Naive thymus-derived CD4-positive, alpha-beta T cell (primary cell): ENCODE measurements around the gene MPI. TPM values are rescaled to one million over a fixed set of nuclear protein-coding genes. Genes with fewer than 3 reads are reported as not detected.

Source experiments
- ATAC-seq: fragments of 150-1000 bp; cut with Tn5 transposase; 2 replicates; pipeline ENCODE4 v1.10.0; 2021; ENCODE audit warnings: mild to moderate bottlenecking, moderate library complexity
- CTCF ChIA-PET: fragments of 350-600 bp; sonication (Branson Sonifier 250); formaldehyde crosslinking; loops from one replicate; lab custom pipeline; 2021; ENCODE audit warnings: antibody characterized with exemption; lab: Charles Lee
- POLR2A ChIA-PET: fragments of 350-600 bp; sonication (Branson Sonifier 250); formaldehyde crosslinking; loops from one replicate; lab custom pipeline; 2021; ENCODE audit warnings: antibody characterized with exemption, inconsistent platforms; lab: Charles Lee
- DNase-seq, 9 donors: peaks; one replicate each; pipeline versions ENCODE4 v3.0.0 to v3.0.0-alpha.2; 2020 to 2022; ENCODE audit warnings: mixed read lengths in 1 of 9
- H3K27ac ChIP-seq: one replicate; pipeline ENCODE4 v1.7.0; 2013; ENCODE audit warnings: mild to moderate bottlenecking, low read depth, low read length, moderate library complexity
- H3K27me3 ChIP-seq, 2 donors: one replicate each; pipeline ENCODE4 v1.7.0; 2013; ENCODE audit warnings: low read length in 2 of 2, mild to moderate bottlenecking in 2 of 2, moderate library complexity in 2 of 2; ENCODE audit not compliant: control insufficient read depth in 2 of 2, insufficient read depth in 2 of 2
- H3K36me3 ChIP-seq, 3 experiments: 1 replicate in 2 of 3; 2 replicates in 1 of 3; pipeline ENCODE4 v1.7.0; 2013; ENCODE audit warnings: low read length in 3 of 3, mild to moderate bottlenecking in 3 of 3, moderate library complexity in 1 of 3; ENCODE audit not compliant: insufficient read depth in 3 of 3, control insufficient read depth in 2 of 3
- H3K4me1 ChIP-seq, 2 donors: one replicate each; pipeline ENCODE4 v1.7.0; 2013; ENCODE audit warnings: low read length in 2 of 2, mild to moderate bottlenecking in 2 of 2, moderate library complexity in 1 of 2; ENCODE audit not compliant: control insufficient read depth in 2 of 2, insufficient read depth in 2 of 2
- H3K4me3 ChIP-seq: 2 replicates; pipeline ENCODE4 v1.7.0; 2013; ENCODE audit warnings: mild to moderate bottlenecking, low read length
- H3K9me3 ChIP-seq, 3 experiments: 1 replicate in 2 of 3; 2 replicates in 1 of 3; pipeline ENCODE4 v1.7.0; 2013; ENCODE audit warnings: low read length in 3 of 3; ENCODE audit not compliant: control insufficient read depth in 2 of 3
- H3K27ac Mint-ChIP-seq, 9 donors: one replicate each; pipeline ENCODE4 v1.8.0; 2020 to 2022; ENCODE audit warnings: mixed read lengths in 9 of 9, mild to moderate bottlenecking in 8 of 9, moderate library complexity in 5 of 9, inconsistent platforms in 2 of 9
- H3K27me3 Mint-ChIP-seq, 5 donors: one replicate each; pipeline ENCODE4 v1.8.0; 2021 to 2022; ENCODE audit warnings: mixed read lengths in 5 of 5, mild to moderate bottlenecking in 1 of 5
- H3K36me3 Mint-ChIP-seq, 5 donors: one replicate each; pipeline ENCODE4 v1.8.0; 2020 to 2022; ENCODE audit warnings: mixed read lengths in 5 of 5, mild to moderate bottlenecking in 3 of 5, inconsistent platforms in 1 of 5
- H3K4me1 Mint-ChIP-seq, 7 donors: one replicate each; pipeline ENCODE4 v1.8.0; 2020 to 2022; ENCODE audit warnings: mixed read lengths in 7 of 7, mild to moderate bottlenecking in 3 of 7, inconsistent platforms in 1 of 7
- H3K4me3 Mint-ChIP-seq, 10 donors: one replicate each; pipeline ENCODE4 v1.8.0; 2020 to 2022; ENCODE audit warnings: mild to moderate bottlenecking in 10 of 10, mixed read lengths in 10 of 10, moderate library complexity in 6 of 10, inconsistent platforms in 2 of 10
- H3K9me3 Mint-ChIP-seq, 11 donors: one replicate each; pipeline ENCODE4 v1.8.0; 2020 to 2022; ENCODE audit warnings: mixed read lengths in 11 of 11, mild to moderate bottlenecking in 4 of 11, inconsistent platforms in 1 of 11, moderate library complexity in 1 of 11
- intact Hi-C, 2 donors: fragments of 100-400 bp; cut with micrococcal nuclease; formaldehyde crosslinking; loops; one replicate each; pipeline ENCODE4 v1.15.1; 2023
- polyA plus RNA-seq, 2 donors: library from polyadenylated mRNA; unstranded; fragments of 300-500 nt; fragmentation: Illumina TruSeq; gene quantifications; one replicate each; pipeline ENCODE4 v1.2.3, GENCODE V29; 2021
- total RNA-seq, 6 experiments: library from RNA in 5 of 6; stranded (reverse) in 5 of 6; gene quantifications; 1 replicate in 5 of 6; 2 replicates in 1 of 6; pipeline ENCODE4 v1.2.3 and lab custom pipeline; 2021 to 2026

MPI gene
- total and polyA plus RNA-seq, 7 experiments from 2014 or later: 34.0 to 98.3 (median 89.9) TPM

GRCh38 chr15:74865316-74865715, 24.5 kb upstream of the MPI start:
- H3K27ac ChIP-seq: peak overlapping the region; percentile 53
- DNase-seq (no peak), ATAC-seq (no peak)
- H3K36me3 Mint-ChIP-seq: peaks cover 0 to 40% (median 11%) of the 10 kb centered on the region in 5 donors
- H3K4me1 Mint-ChIP-seq: peaks cover 53 to 81% (median 60%) of the 10 kb centered on the region in 7 donors
- H3K36me3 ChIP-seq: no peaks in the 10 kb centered on the region
- H3K27me3 Mint-ChIP-seq: no peaks in the 10 kb centered on the region
- peaks cover 44 to 55% of the 10 kb centered on the region in 2 donors for H3K4me1 ChIP-seq
- peaks cover 0 to 4% (median 0%) of the 10 kb centered on the region in 11 donors for H3K9me3 Mint-ChIP-seq
- H3K9me3 ChIP-seq: no peaks in the 10 kb centered on the region
- H3K27ac Mint-ChIP-seq: peak overlapping the region; percentile 30 to 95 (median 80)
- ChIA-PET CTCF (interaction anchor here (0.6 kb wide), 1 partner anchor 88 kb away, joined by 3 read pairs; no protein-coding TSS in a partner anchor), POLR2A (interaction anchor here (0.5 to 1.6 kb wide), 2 partner anchors 13 to 22 kb away, joined by 3 read pairs; no protein-coding TSS in a partner anchor)
- no peak overlapping the region for H3K4me3 ChIP-seq
- intact Hi-C loops: no loop called here
- peak overlapping the region in 8 of 10 donors; percentile 15 to 100 (median 58) for H3K4me3 Mint-ChIP-seq
- no peaks in the 10 kb centered on the region for H3K27me3 ChIP-seq

- peaks cover 60 to 89% (median 68%) of the 10 kb centered on the region in 7 donors for H3K4me1 Mint-ChIP-seq
- Histone ChIP-seq H3K9me3 (no peaks in the 10 kb centered on the region), H3K4me1 (peaks cover 51 to 62% of the 10 kb centered on the region in 2 donors), H3K27ac (peak overlapping the region; percentile 27), H3K27me3 (no peaks in the 10 kb centered on the region), H3K36me3 (no peaks in the 10 kb centered on the region), H3K4me3 (no peak overlapping the region)
- ChIA-PET CTCF (no interaction called here), POLR2A (interaction anchor here (1.6 kb wide), 1 partner anchor 14 kb away, joined by 3 read pairs; no protein-coding TSS in a partner anchor)
- no peaks in the 10 kb centered on the region for H3K27me3 Mint-ChIP-seq
- intact Hi-C loops: no loop called here
- peaks cover 0 to 43% (median 11%) of the 10 kb centered on the region in 5 donors for H3K36me3 Mint-ChIP-seq
- ATAC-seq: no peak
- H3K27ac Mint-ChIP-seq: peak overlapping the region in 8 of 9 donors; percentile 48 to 95 (median 84)
- DNase-seq: no peak
- H3K4me3 Mint-ChIP-seq: peak overlapping the region in 9 of 10 donors; percentile 12 to 100 (median 37)
- H3K9me3 Mint-ChIP-seq: peaks cover 0 to 4% (median 0%) of the 10 kb centered on the region in 11 donors
Measured at GRCh38 chr15:74866090-74866489, 23.8 kb upstream of the MPI start.

- ATAC-seq: no peak
- Histone ChIP-seq H3K4me1 (peaks cover 63 to 70% of the 10 kb centered on the region in 2 donors), H3K36me3 (peaks cover 0 to 1% (median 0%) of the 10 kb centered on the region in 3 experiments), H3K27ac (peak overlapping the region; percentile 41), H3K4me3 (peak overlapping the region; percentile 26), H3K9me3 (no peaks in the 10 kb centered on the region), H3K27me3 (no peaks in the 10 kb centered on the region)
- ChIA-PET POLR2A (interaction anchor here (0.8 to 5.1 kb wide), 9 partner anchors 9 to 34 kb away, joined by 3 to 45 read pairs (median 6); partner anchors contain the start of genes MPI and ULK3), CTCF (interaction anchor here (0.6 to 5.0 kb wide), 6 partner anchors 9 to 88 kb away, joined by 3 to 30 read pairs (median 6); no protein-coding TSS in a partner anchor)
- Mint-ChIP-seq H3K4me3 (peak overlapping the region; percentile 63 to 100 (median 74)), H3K36me3 (peaks cover 2 to 46% (median 13%) of the 10 kb centered on the region in 5 donors), H3K27ac (peak overlapping the region; percentile 58 to 99 (median 83)), H3K27me3 (no peaks in the 10 kb centered on the region), H3K9me3 (peaks cover 0 to 4% (median 0%) of the 10 kb centered on the region in 11 donors), H3K4me1 (peaks cover 63 to 91% (median 73%) of the 10 kb centered on the region in 7 donors)
- intact Hi-C loops: no loop called here
- DNase-seq: no peak
Measured at GRCh38 chr15:74867466-74868038, 22.3 kb upstream of the MPI start.

- CTCF ChIA-PET: interaction anchor here (0.8 to 5.0 kb wide), 4 partner anchors 10 to 33 kb away, joined by 4 to 30 read pairs (median 8); no protein-coding TSS in a partner anchor
- Mint-ChIP-seq H3K36me3 (peaks cover 5 to 50% (median 18%) of the 10 kb centered on the region in 5 donors), H3K4me3 (peak overlapping the region; percentile 63 to 100 (median 74))
Measured at GRCh38 chr15:74868059-74868458, 21.8 kb upstream of the MPI start.

GRCh38 chr15:74869372-74869725, 20.5 kb upstream of the MPI start:
- Histone ChIP-seq H3K9me3 (no peaks in the 10 kb centered on the region), H3K27ac (peak overlapping the region; percentile 64), H3K4me3 (no peak overlapping the region), H3K36me3 (peaks cover 0 to 7% (median 0%) of the 10 kb centered on the region in 3 experiments), H3K27me3 (no peaks in the 10 kb centered on the region), H3K4me1 (peaks cover 63 to 66% of the 10 kb centered on the region in 2 donors)
- H3K4me1 Mint-ChIP-seq: peaks cover 56 to 90% (median 78%) of the 10 kb centered on the region in 7 donors
- H3K27me3 Mint-ChIP-seq: no peaks in the 10 kb centered on the region
- H3K4me3 Mint-ChIP-seq: peak overlapping the region; percentile 72 to 100 (median 88)
- CTCF ChIA-PET: interaction anchor here (0.6 to 5.0 kb wide), 6 partner anchors 22 to 98 kb away, joined by 5 to 30 read pairs (median 6); no protein-coding TSS in a partner anchor
- no peak for ATAC-seq
- intact Hi-C loops: no loop called here
- H3K9me3 Mint-ChIP-seq: peaks cover 0 to 4% (median 0%) of the 10 kb centered on the region in 11 donors
- no peak for DNase-seq
- H3K27ac Mint-ChIP-seq: peak overlapping the region; percentile 22 to 99 (median 90)
- H3K36me3 Mint-ChIP-seq: peaks cover 5 to 45% (median 16%) of the 10 kb centered on the region in 5 donors
- POLR2A ChIA-PET: interaction anchor here (0.9 to 5.1 kb wide), 10 partner anchors 8 to 87 kb away, joined by 3 to 45 read pairs (median 9); partner anchors contain the start of genes CSK, FAM219B, MPI and ULK3

More at GRCh38 chr15:74868059-74868458, 21.8 kb upstream of the MPI start:
- ATAC-seq (peak; percentile 19), DNase-seq (no peak)
- Mint-ChIP-seq H3K27ac (peak overlapping the region; percentile 58 to 99 (median 83)), H3K4me1 (peaks cover 67 to 92% (median 77%) of the 10 kb centered on the region in 7 donors), H3K27me3 (no peaks in the 10 kb centered on the region), H3K9me3 (peaks cover 0 to 4% (median 0%) of the 10 kb centered on the region in 11 donors)
- peak overlapping the region; percentile 41 for H3K27ac ChIP-seq
- peak overlapping the region; percentile 26 for H3K4me3 ChIP-seq
- intact Hi-C loops: no loop called here
- peaks cover 0 to 6% (median 0%) of the 10 kb centered on the region in 3 experiments for H3K36me3 ChIP-seq
- H3K27me3 ChIP-seq: no peaks in the 10 kb centered on the region
- no peaks in the 10 kb centered on the region for H3K9me3 ChIP-seq
- POLR2A ChIA-PET: interaction anchor here (0.8 to 5.1 kb wide), 9 partner anchors 9 to 38 kb away, joined by 3 to 45 read pairs (median 7); partner anchors contain the start of genes FAM219B, MPI and ULK3
- peaks cover 63 to 70% of the 10 kb centered on the region in 2 donors for H3K4me1 ChIP-seq
